Stimulated activated CD8-positive, alpha-beta memory T cell treated with anti-CD3 and anti-CD28 coated beads, Interleukin-15, amount 100 ng/mL, for 4 hours (primary cell): ENCODE results near the gene MAGI2.

Source experiments
- DNase-seq, 2 donors: peaks; one replicate each; pipeline ENCODE4 v3.0.0-alpha.2; 2020; ENCODE audit warnings: low read depth in 2 of 2

MAGI2 gene

GRCh38 chr7:78427209-78427608 lies 1026.3 kb downstream of the MAGI2 start:
- no peak for DNase-seq

DNA sequence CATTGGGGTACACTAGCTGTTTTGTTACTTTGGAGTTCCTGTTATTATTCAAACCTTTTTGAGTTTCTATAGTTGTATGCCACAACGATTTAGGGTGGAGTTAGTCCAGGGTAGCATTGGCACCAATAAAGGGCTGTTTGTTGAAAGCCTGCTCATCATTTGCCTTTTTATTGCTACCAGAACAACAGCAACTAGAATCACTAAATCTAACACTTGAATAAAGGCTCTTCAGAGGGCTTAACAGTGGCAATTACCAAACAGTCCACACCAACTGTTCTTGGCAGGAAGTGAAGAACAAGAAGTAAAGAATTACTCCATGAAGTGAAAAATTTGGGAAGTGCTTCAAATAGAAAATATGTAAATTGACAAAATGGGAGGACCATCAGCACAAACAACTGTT lies 1033.5 kb downstream of the MAGI2 start:
- no peak for DNase-seq

DNA sequence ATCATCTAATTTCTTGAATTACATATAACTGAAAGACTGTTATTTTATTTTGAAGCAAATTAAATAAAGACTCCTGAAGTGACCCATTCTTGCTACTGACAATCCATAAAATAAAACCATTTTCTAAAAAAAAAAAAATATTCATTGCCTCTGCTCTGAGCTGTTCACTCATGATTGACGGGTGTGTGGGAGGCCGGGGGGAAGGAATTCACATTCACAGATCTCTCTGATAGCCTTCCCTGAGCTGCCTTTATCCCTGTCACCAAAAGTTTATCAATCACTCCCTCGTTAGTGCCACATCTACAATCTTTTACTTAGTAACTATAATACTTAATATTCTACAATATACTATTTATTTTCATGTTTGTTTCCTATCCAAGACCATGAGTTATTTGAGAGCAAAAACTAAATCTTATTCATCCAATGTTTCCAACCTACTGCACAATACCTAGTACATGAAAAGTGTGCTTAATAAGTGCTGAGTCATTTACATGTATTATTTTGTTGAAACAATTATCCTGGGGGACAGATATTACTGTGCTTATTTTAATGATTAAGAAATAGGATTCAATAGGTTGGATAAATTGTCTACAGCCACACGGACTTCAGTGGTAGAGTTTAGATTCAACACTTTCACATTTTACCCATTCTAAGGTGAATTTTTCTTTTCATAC lies 1036.2 kb downstream of the MAGI2 start:
- no peak for DNase-seq

GRCh38 chr7:78413568-78413967 lies 1039.9 kb downstream of the MAGI2 start:
- DNase-seq = no peak

DNA sequence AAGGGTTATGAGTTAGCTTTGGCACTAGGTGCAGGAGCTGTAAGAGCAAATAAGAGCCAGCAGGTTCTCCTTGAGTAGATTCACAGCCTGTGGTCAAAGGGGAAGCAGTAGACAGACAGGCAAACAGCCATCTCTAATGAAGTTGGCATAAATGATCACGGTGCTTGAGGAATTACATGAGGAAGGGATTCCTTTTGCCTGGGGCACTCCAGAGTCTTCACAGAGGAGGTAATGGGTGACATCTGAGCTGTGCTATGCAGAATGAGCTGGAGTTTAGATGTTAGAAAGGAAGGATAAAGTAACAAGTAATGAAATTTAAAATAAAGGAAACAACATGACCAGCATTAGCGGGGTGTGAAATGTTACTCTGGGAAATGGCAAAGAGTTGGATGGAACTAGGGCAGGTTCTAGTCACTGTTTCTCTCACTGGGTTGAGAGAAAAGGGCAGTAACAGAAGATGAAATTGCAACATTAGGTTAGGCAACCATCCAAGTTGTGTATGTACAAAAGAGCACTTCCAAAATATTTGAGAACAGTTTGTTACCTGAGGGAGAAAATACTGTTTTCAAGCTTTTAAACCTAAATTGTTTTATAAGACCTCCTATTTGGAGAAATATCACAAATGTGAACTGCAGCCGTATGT lies 1041.1 kb downstream of the MAGI2 start:
- no peak for DNase-seq

GRCh38 chr7:78407031-78407430 lies 1046.4 kb downstream of the MAGI2 start:
- DNase-seq = no peak

- DNase-seq = no peak
Measured at GRCh38 chr7:78406531-78406930, 1046.9 kb downstream of the MAGI2 start.

GRCh38 chr7:78402096-78402495 lies 1051.4 kb downstream of the MAGI2 start:
- DNase-seq = no peak

GRCh38 chr7:78400038-78400437 lies 1053.4 kb downstream of the MAGI2 start:
- DNase-seq = no peak

GRCh38 chr7:78399033-78399769 lies 1054.3 kb downstream of the MAGI2 start:
- no peak for DNase-seq

GRCh38 chr7:78398576-78398975 lies 1054.9 kb downstream of the MAGI2 start:
- no peak for DNase-seq

DNA sequence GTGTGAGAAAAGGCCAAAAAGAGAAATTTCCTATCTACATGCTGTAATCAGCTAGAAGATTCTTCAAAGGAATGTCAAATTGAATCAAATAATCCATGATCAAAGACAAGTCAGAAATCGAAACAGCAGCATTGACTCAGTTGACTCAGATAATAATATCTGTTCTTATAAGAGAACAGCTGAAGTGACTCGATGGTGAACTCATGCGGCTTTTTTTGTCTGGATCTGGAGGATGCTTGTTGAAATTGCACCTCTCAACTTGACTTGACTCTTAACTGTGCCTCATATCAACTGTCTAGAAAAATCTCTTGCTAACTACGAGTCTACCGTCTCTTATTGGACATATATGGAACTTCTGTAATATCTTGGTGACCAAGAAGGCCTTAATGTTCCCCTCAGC lies 1055.4 kb downstream of the MAGI2 start:
- DNase-seq = no peak

DNA sequence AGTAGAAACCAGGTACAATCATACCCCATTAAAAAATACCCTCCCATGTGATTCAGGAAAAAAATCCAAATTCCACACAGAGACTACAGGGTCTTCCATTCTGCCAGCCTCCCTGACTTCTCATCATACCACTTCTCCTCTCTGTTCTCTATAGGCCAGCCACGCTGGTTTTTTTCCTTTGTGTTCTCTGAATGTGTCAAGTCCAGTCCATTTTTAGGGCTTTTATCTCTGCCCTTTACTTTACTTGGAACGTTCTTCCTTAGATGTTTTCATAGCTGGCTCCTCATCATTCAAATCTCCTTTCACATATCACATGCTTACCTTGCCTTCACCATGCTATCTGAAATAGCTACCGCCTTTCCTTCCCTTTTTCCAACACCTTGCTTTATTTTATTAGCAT lies 1057.3 kb downstream of the MAGI2 start:
- DNase-seq = no peak

DNA sequence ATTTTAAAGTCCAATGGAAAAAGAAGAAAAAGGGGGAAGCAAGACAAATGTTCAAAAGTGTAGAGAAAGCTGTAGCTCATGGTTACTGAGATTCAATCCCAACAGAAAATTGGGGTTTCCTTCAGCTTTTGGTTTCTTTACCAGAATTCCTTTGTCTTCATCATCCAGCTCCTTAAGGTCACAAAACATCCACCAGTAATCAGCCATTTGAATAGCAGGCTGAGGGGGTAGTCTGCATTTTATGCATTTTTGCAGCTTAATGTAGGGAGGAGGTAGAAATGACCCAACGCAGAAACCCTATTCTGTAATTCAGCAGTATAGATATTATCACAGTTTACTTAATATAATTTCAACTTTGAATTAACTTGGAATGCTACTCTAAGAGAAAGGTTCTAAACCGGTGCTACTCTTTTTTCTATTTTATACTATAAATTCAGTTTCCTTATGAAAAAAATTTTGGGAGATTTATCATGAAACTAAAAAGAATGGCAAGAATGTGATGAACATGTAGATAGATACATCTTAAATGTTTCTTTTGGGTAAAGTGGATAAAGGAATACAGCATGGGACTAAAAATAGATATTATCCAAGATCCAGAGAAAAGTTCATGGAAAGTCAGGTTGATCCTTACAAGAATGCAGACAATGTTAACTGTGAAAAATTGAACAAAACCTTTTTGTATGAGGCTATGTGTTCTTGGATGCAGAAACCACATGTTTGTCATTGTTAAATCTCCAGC lies 1058.0 kb downstream of the MAGI2 start:
- DNase-seq = no peak

GRCh38 chr7:78389022-78389421 lies 1064.4 kb downstream of the MAGI2 start:
- no peak for DNase-seq

DNA sequence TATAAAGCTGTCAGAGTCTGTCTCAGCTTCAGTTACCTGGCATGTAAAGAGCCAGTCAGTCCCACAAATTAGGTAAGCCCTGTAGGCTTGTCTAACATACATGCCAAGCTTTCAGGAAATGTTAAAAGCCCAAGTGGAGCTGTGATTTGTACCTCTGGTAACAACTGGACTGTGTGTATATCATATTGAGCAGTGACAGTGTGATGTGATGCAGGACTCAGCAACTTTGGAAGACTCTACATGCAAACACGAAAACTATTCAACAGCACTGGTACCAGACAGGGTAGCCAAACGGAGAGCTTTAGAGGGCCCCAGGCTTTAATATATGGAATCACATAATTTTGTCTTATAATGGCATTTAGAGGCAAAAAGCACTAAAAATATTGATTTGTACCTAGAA lies 1066.9 kb downstream of the MAGI2 start:
- no peak for DNase-seq

- DNase-seq = no peak
Measured at GRCh38 chr7:78383096-78383880, 1070.2 kb downstream of the MAGI2 start.

DNA sequence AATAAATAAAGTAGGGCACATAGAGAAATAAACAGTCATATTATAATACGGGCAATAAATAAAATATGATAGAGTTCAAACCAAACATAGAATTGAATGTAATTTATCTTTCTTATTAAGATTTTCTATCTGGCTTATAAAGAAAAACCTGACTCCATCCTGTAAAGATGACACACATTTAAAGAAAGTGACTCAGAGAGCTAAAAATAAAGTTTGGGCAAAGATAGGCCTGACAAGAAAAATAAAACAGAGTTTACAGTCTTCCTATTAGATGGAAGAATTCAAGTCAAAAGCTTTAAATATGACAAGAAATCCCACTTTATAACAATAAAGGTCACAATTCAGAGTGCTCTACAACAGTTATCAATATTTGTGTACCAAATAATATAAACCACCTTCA lies 1074.3 kb downstream of the MAGI2 start:
- no peak for DNase-seq

GRCh38 chr7:78377532-78377931 lies 1075.9 kb downstream of the MAGI2 start:
- no peak for DNase-seq

DNA sequence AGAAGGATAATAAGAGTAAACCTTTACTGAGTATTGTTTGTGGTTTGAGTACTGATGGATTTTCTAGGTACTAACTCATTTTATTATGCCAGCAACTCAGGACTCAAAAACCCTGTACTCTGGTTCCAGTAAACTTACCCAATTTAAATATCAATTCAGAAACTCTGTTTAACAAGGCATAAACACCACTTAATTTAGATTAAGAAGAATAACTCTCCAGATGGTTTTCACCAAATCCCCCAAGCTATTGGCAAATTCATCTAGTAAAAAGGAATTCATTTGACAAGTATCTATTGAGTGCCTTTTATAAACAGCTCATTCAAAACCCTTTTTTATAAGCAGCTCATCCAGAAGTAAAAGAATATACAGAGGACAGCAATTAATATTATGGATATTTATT lies 1082.5 kb downstream of the MAGI2 start:
- no peak for DNase-seq

DNA sequence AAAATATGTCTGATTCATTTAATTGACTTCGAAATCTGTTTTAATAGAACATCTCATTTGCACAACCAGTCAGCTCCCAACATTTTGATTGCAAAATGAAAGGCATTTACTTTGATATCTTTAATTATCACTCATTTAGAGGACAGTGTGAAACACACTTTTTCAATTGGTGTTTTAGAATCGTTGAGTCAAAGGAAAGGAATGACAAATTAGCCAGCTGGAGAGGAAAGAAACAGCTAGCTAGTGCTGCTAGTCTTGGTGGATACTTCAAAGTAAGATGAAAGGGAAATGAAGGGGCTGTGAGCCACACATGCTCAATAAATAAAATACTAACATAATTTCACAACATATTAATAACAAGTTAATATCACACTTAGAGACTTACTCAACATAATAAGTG lies 1084.7 kb downstream of the MAGI2 start:
- no peak for DNase-seq
